ENCODE data around the gene SIK2.

SIK2 gene

DNA sequence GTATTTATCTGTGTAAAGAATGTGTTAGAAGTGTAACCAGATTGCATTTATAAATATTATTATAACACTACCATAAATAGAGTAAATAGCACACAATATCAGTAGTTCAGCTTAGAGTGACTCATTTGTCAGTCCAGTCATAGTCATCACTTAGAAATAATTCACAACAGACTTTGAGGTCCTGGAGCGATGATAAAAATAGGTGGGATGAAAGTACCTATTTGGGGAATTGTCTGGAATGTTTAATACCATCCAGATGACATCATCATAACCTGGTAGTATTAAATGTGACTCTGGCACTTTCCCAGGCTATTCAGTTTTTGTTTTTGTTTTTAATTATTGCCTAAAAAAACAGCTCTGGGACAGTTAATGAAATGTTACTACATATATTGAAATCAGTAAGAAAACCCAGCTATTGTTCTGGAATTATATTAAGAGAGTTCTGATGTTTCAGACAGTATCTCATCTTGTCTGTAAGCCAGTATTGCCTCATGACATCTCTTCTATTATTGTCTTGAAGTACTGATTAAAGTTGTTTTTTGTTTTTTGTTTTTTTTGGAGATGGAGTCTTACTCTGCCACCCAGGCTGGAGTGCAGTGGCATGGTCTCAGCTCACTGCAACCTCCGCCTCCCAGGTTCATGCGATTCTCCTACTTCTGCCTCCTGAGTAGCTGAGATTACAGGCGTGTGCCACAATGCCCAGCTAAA, 74.8 kb downstream of the SIK2 start:
- no peak for TF ChIP-seq ZC3H10 (CRISPR knock-in tag; IDR thresholded peaks at IDR 0.05)
- no peak for TF ChIP-seq ARNTL (CRISPR knock-in tag; IDR thresholded peaks at IDR 0.05; ENCODE audit: borderline replicate concordance, low read depth)
- TF ChIP-seq TCF4 (CRISPR knock-in tag; IDR thresholded peaks at IDR 0.05; ENCODE audit: borderline replicate concordance), result 0 out of 2 replicates have a peak, but pooled peaks have one; percentile 16
- TF ChIP-seq, protein P1, sequence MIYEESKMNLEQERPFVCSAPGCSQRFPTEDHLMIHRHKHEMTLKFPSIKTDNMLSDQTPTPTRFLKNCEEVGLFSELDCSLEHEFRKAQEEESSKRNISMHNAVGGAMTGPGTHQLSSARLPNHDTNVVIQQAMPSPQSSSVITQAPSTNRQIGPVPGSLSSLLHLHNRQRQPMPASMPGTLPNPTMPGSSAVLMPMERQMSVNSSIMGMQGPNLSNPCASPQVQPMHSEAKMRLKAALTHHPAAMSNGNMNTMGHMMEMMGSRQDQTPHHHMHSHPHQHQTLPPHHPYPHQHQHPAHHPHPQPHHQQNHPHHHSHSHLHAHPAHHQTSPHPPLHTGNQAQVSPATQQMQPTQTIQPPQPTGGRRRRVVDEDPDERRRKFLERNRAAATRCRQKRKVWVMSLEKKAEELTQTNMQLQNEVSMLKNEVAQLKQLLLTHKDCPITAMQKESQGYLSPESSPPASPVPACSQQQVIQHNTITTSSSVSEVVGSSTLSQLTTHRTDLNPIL (CRISPR knock-in tag; IDR thresholded peaks at IDR 0.05; ENCODE audit: low read depth), result peak; percentile 83
- TF ChIP-seq ISL1 (CRISPR knock-in tag; IDR thresholded peaks at IDR 0.05), result peak; percentile 90
- TF ChIP-seq BACH2 (CRISPR knock-in tag; IDR thresholded peaks at IDR 0.05; ENCODE audit: borderline replicate concordance), result no peak
- TF ChIP-seq SNAI2 (CRISPR knock-in tag; IDR thresholded peaks at IDR 0.05), result peak; percentile 65; the same call in 1 of the 2 replicates
- no peak for TF ChIP-seq RARB (CRISPR knock-in tag; IDR thresholded peaks at IDR 0.05)
- no peak for TF ChIP-seq CSDC2 (CRISPR knock-in tag; IDR thresholded peaks at IDR 0.05)
- TF ChIP-seq, protein P2, sequence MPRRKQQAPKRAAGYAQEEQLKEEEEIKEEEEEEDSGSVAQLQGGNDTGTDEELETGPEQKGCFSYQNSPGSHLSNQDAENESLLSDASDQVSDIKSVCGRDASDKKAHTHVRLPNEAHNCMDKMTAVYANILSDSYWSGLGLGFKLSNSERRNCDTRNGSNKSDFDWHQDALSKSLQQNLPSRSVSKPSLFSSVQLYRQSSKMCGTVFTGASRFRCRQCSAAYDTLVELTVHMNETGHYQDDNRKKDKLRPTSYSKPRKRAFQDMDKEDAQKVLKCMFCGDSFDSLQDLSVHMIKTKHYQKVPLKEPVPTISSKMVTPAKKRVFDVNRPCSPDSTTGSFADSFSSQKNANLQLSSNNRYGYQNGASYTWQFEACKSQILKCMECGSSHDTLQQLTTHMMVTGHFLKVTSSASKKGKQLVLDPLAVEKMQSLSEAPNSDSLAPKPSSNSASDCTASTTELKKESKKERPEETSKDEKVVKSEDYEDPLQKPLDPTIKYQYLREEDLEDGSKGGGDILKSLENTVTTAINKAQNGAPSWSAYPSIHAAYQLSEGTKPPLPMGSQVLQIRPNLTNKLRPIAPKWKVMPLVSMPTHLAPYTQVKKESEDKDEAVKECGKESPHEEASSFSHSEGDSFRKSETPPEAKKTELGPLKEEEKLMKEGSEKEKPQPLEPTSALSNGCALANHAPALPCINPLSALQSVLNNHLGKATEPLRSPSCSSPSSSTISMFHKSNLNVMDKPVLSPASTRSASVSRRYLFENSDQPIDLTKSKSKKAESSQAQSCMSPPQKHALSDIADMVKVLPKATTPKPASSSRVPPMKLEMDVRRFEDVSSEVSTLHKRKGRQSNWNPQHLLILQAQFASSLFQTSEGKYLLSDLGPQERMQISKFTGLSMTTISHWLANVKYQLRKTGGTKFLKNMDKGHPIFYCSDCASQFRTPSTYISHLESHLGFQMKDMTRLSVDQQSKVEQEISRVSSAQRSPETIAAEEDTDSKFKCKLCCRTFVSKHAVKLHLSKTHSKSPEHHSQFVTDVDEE (CRISPR knock-in tag; IDR thresholded peaks at IDR 0.05), result no peak
- TF ChIP-seq, protein P3, sequence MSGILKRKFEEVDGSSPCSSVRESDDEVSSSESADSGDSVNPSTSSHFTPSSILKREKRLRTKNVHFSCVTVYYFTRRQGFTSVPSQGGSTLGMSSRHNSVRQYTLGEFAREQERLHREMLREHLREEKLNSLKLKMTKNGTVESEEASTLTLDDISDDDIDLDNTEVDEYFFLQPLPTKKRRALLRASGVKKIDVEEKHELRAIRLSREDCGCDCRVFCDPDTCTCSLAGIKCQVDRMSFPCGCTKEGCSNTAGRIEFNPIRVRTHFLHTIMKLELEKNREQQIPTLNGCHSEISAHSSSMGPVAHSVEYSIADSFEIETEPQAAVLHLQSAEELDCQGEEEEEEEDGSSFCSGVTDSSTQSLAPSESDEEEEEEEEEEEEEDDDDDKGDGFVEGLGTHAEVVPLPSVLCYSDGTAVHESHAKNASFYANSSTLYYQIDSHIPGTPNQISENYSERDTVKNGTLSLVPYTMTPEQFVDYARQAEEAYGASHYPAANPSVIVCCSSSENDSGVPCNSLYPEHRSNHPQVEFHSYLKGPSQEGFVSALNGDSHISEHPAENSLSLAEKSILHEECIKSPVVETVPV (CRISPR knock-in tag; IDR thresholded peaks at IDR 0.05), result no peak
- TF ChIP-seq PPARA (CRISPR knock-in tag; IDR thresholded peaks at IDR 0.05; ENCODE audit: borderline replicate concordance), result no peak
- ATAC-seq, result peak; percentile 91

DNA sequence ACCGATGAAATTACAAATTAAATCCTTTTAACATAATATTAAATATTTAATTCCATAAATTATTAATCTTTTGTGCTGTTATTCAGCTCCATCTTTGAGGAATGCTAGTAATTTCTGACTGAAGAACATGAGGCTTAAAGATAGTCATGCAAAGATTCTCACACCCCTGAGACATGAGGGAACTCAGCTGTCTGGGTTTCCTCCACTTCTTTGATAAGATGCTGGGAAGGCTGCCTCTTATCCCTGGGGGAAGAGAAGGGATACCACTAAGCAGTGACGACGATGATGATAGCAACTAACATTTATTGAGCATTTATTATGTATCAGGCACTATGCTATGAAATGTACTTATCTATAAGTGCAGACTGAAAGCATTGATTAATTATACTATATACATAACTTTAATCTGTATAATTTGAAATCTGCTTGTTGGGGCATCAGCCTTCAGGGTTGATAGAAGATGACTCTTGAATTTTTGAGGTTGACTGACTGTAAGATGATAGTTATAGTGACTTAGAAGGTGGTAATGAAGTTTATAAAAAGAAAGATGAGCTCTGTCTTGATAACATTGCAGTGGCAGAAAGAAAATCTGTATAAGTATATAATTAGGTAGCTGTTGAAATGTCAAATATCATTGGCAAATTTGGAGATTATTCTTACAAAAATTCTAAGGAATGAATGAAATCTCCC, 78.4 kb downstream of the SIK2 start:
- no peak for ATAC-seq
- TF ChIP-seq BACH2 (CRISPR knock-in tag; IDR thresholded peaks at IDR 0.05; ENCODE audit: borderline replicate concordance) (no peak), ISL1 (CRISPR knock-in tag; IDR thresholded peaks at IDR 0.05) (no peak), TOX (CRISPR knock-in tag; IDR thresholded peaks at IDR 0.05; ENCODE audit: borderline replicate concordance) (no peak), GLIS3 (CRISPR knock-in tag; IDR thresholded peaks at IDR 0.05) (no peak), ZFP3 (CRISPR knock-in tag; IDR thresholded peaks at IDR 0.05) (no peak), ZC3H10 (CRISPR knock-in tag; IDR thresholded peaks at IDR 0.05) (no peak), ZFP30 (CRISPR knock-in tag; IDR thresholded peaks at IDR 0.05) (no peak), PPARA (CRISPR knock-in tag; IDR thresholded peaks at IDR 0.05; ENCODE audit: borderline replicate concordance) (no peak), ARNTL (CRISPR knock-in tag; IDR thresholded peaks at IDR 0.05; ENCODE audit: borderline replicate concordance, low read depth) (no peak), ZNF565 (CRISPR knock-in tag; conservative IDR thresholded peaks at IDR 0.05; ENCODE audit: low read depth) (no peak), ZNF70 (CRISPR knock-in tag; IDR thresholded peaks at IDR 0.05) (no peak), CSDC2 (CRISPR knock-in tag; IDR thresholded peaks at IDR 0.05) (no peak), ZNF8 (CRISPR knock-in tag; IDR thresholded peaks at IDR 0.05) (no peak), TCF4 (CRISPR knock-in tag; IDR thresholded peaks at IDR 0.05; ENCODE audit: borderline replicate concordance) (no peak)
- TF ChIP-seq, protein P3 (CRISPR knock-in tag; IDR thresholded peaks at IDR 0.05), result no peak
- TF ChIP-seq, protein P4, sequence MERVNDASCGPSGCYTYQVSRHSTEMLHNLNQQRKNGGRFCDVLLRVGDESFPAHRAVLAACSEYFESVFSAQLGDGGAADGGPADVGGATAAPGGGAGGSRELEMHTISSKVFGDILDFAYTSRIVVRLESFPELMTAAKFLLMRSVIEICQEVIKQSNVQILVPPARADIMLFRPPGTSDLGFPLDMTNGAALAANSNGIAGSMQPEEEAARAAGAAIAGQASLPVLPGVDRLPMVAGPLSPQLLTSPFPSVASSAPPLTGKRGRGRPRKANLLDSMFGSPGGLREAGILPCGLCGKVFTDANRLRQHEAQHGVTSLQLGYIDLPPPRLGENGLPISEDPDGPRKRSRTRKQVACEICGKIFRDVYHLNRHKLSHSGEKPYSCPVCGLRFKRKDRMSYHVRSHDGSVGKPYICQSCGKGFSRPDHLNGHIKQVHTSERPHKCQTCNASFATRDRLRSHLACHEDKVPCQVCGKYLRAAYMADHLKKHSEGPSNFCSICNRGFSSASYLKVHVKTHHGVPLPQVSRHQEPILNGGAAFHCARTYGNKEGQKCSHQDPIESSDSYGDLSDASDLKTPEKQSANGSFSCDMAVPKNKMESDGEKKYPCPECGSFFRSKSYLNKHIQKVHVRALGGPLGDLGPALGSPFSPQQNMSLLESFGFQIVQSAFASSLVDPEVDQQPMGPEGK (CRISPR knock-in tag; IDR thresholded peaks at IDR 0.05; ENCODE audit: borderline replicate concordance), result no peak
- TF ChIP-seq, protein P1 (CRISPR knock-in tag; IDR thresholded peaks at IDR 0.05; ENCODE audit: low read depth), result no peak
- TF ChIP-seq, protein P5, sequence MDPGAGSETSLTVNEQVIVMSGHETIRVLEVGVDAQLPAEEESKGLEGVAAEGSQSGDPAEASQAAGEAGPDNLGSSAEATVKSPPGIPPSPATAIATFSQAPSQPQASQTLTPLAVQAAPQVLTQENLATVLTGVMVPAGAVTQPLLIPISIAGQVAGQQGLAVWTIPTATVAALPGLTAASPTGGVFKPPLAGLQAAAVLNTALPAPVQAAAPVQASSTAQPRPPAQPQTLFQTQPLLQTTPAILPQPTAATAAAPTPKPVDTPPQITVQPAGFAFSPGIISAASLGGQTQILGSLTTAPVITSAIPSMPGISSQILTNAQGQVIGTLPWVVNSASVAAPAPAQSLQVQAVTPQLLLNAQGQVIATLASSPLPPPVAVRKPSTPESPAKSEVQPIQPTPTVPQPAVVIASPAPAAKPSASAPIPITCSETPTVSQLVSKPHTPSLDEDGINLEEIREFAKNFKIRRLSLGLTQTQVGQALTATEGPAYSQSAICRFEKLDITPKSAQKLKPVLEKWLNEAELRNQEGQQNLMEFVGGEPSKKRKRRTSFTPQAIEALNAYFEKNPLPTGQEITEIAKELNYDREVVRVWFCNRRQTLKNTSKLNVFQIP (CRISPR knock-in tag; IDR thresholded peaks at IDR 0.05; ENCODE audit: borderline replicate concordance, low read depth), result no peak
- TF ChIP-seq, protein P2 (CRISPR knock-in tag; IDR thresholded peaks at IDR 0.05), result no peak
